NCI-H774 (cell line): ENCODE results near the gene IZUMO4.

ENCODE experiments used
- DNase-seq: peaks from one replicate; lab custom pipeline; 2025; lab: John Stamatoyannopoulos, UW

Gene IZUMO4

GRCh38 chr19:2108251-2109016 lies 11.7 kb downstream of the IZUMO4 start:
- DNase-seq, result no peak

- DNase-seq, result no peak
Observed at GRCh38 chr19:2109046-2109864, 12.5 kb downstream of the IZUMO4 start.

- no peak for DNase-seq
Observed at GRCh38 chr19:2110822-2111221, 14.1 kb downstream of the IZUMO4 start.

- no peak for DNase-seq
Observed at GRCh38 chr19:2111425-2111824, 14.7 kb downstream of the IZUMO4 start.

GRCh38 chr19:2111886-2112285 lies 15.2 kb downstream of the IZUMO4 start:
- DNase-seq, result no peak

GRCh38 chr19:2112516-2113320 lies 16.0 kb downstream of the IZUMO4 start:
- no peak for DNase-seq

GRCh38 chr19:2113439-2114211 lies 16.9 kb downstream of the IZUMO4 start:
- DNase-seq, result no peak

GRCh38 chr19:2114218-2114617 lies 17.5 kb downstream of the IZUMO4 start:
- no peak for DNase-seq

- DNase-seq, result no peak
Observed at GRCh38 chr19:2114821-2115220, 18.1 kb downstream of the IZUMO4 start.

- no peak for DNase-seq
Observed at GRCh38 chr19:2115324-2115723, 18.6 kb downstream of the IZUMO4 start.

- no peak for DNase-seq
Observed at GRCh38 chr19:2115911-2116426, 19.3 kb downstream of the IZUMO4 start.

- no peak for DNase-seq
Observed at GRCh38 chr19:2116507-2116906, 19.8 kb downstream of the IZUMO4 start.

- DNase-seq, result no peak
Observed at GRCh38 chr19:2117215-2117960, 20.7 kb downstream of the IZUMO4 start.

GRCh38 chr19:2118438-2118837 lies 21.7 kb downstream of the IZUMO4 start:
- DNase-seq, result no peak

- DNase-seq, result no peak
Observed at GRCh38 chr19:2119921-2120785, 23.4 kb downstream of the IZUMO4 start.

GRCh38 chr19:2120821-2121220 lies 24.1 kb downstream of the IZUMO4 start:
- DNase-seq, result no peak

GRCh38 chr19:2121416-2122051 lies 24.8 kb downstream of the IZUMO4 start:
- no peak for DNase-seq

- DNase-seq, result no peak
Observed at GRCh38 chr19:2122251-2122650, 25.5 kb downstream of the IZUMO4 start.

- DNase-seq, result no peak
Observed at GRCh38 chr19:2122982-2123381, 26.3 kb downstream of the IZUMO4 start.
